C4-2B (cell line): Measurements from ENCODE around the gene CAMK1D.
A peak's percentile ranks its signal among the peaks of the same experiment; 100 is the strongest.

Source experiments
- H3K27ac ChIP-seq: fragments of 450-650 bp; 2 replicates; pipeline ENCODE4 v1.5.1; 2017
- ZFX ChIP-seq: fragments of 450-650 bp; IDR thresholded peaks from 2 replicates; pipeline ENCODE4 v1.6.1; 2017
- TF ChIP-seq, protein P1 (sequence below): fragments of 450-650 bp; conservative IDR thresholded peaks from 2 replicates; pipeline ENCODE4 v1.5.1; 2017; ENCODE audit warnings: mild to moderate bottlenecking

The CAMK1D gene

DNA sequence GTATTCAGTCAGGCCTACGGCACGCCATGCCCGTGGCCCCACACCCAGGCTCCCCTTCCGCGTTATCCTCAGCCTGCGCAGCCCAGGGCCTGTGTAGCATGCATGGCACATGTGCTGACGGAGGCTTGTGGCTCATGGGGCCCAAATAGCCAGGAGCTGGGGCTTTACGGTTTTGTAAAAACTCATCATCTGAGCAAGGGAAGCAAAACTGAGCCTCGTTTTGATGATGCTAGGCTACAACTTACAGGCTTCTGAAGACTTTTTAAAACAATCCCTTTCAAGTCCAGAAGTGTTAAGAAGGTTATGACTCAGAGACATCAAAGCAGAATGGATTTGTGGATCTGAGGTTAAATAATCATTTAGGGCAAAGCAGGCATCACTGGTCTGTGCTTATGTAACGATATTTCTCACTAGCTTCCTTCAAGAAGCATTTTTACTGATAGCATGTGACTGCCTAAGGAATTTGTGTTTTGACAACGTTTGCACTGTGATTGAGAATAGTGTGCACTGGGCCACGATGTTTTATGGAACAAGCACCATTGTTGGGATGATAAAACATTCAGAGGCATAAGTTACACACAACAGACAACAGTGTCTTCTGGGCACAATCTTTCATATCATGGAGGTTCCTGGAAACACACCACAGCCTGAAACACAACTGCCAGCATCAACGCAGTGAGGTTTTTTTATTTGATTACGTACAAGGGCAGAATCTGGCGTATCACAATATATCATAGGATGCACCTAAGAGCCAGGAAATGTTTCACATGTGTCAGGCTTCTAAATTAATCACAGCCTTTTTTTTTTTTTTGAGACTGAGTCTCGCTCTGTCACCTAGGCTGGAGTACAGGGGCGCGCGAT, 377.9 kb downstream of the CAMK1D start:
- TF ChIP-seq ZFX = no peak
- TF ChIP-seq, protein P1, sequence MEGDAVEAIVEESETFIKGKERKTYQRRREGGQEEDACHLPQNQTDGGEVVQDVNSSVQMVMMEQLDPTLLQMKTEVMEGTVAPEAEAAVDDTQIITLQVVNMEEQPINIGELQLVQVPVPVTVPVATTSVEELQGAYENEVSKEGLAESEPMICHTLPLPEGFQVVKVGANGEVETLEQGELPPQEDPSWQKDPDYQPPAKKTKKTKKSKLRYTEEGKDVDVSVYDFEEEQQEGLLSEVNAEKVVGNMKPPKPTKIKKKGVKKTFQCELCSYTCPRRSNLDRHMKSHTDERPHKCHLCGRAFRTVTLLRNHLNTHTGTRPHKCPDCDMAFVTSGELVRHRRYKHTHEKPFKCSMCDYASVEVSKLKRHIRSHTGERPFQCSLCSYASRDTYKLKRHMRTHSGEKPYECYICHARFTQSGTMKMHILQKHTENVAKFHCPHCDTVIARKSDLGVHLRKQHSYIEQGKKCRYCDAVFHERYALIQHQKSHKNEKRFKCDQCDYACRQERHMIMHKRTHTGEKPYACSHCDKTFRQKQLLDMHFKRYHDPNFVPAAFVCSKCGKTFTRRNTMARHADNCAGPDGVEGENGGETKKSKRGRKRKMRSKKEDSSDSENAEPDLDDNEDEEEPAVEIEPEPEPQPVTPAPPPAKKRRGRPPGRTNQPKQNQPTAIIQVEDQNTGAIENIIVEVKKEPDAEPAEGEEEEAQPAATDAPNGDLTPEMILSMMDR = no peak
- H3K27ac ChIP-seq = no peak overlapping the region

GRCh38 chr10:12727832-12728215, 378.5 kb downstream of the CAMK1D start:
- TF ChIP-seq, protein P1 = no peak
- H3K27ac ChIP-seq = no peak overlapping the region

DNA sequence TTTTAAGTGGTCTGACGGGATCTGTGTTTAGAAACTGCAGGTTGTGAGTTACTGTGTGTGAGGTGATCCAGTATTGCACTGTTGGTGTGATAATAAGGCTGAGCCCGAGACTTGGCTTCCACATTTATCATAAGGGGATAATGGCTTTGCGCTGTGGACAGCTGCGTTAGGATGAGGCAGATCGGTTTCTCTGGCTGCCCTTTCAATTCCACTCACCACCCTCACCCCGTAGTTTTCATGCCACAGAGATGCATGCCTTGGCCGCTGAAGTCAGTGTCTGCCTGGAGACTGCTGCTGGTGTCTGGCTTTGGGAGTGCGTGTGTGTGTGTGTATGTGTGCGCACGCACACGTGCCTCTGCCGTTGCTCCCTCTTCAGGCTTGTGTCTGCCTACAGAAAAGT, 379.1 kb downstream of the CAMK1D start:
- TF ChIP-seq, protein P1 = no peak
- no peak for TF ChIP-seq ZFX

GRCh38 chr10:12729885-12730284, 380.5 kb downstream of the CAMK1D start:
- no peak overlapping the region for H3K27ac ChIP-seq

More for the DNA sequence above, 379.1 kb downstream of the CAMK1D start:
- H3K27ac ChIP-seq = no peak overlapping the region

DNA sequence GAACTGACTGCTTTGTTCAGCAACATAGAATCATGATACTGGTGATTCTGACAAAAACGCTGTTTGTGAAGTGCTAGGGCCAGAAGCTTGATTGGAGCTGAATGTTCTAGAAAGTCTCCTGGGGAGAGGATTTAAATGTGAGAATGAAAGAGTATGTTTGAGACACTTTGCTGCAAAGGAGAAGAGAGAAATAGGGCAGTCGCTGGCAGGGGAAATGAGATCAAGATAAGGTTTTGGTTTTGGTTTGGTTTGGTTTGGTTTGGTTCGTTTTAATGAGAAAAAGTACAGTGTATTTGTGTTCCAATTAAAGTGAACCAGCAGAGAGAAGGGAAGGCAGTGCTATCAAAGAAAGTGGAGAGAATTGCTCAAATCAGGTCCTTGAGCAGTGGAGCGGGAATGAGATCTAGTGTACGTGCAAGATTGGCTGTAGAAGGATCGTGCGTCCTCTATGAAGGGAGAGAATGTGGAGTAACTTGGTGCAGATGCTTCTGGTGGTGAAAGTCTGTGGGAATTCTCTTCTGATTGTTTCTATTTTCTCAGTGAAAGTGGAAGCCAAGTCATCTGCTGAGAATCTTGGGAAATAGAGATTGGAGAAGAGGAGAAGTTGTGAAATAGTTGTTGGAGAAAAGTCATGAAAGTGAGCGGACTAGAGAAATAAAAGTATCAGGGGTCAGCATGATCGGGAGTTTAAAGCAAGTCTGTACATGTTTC, 381.6 kb downstream of the CAMK1D start:
- H3K27ac ChIP-seq = no peak overlapping the region
- no peak for TF ChIP-seq ZFX
- TF ChIP-seq, protein P1 = no peak

More at GRCh38 chr10:12729885-12730284, 380.5 kb downstream of the CAMK1D start:
- TF ChIP-seq, protein P1 = peak; percentile 84
- no peak for TF ChIP-seq ZFX

- TF ChIP-seq, protein P1 = no peak
- TF ChIP-seq ZFX = no peak
- no peak overlapping the region for H3K27ac ChIP-seq
Measured at GRCh38 chr10:12733271-12733670, 383.9 kb downstream of the CAMK1D start.

GRCh38 chr10:12735843-12736462, 386.6 kb downstream of the CAMK1D start:
- TF ChIP-seq ZFX = no peak
- TF ChIP-seq, protein P1 = no peak
- no peak overlapping the region for H3K27ac ChIP-seq
